ENCODE data around the gene ICAM5. TPM values are rescaled to one million over a fixed set of nuclear protein-coding genes. Genes with fewer than 3 reads are reported as not detected.

ICAM5 gene
- total RNA-seq, 4 donors from 2014 or later, result 0.12 to 1.6 (median 1.3) TPM; not detected in 1

DNA sequence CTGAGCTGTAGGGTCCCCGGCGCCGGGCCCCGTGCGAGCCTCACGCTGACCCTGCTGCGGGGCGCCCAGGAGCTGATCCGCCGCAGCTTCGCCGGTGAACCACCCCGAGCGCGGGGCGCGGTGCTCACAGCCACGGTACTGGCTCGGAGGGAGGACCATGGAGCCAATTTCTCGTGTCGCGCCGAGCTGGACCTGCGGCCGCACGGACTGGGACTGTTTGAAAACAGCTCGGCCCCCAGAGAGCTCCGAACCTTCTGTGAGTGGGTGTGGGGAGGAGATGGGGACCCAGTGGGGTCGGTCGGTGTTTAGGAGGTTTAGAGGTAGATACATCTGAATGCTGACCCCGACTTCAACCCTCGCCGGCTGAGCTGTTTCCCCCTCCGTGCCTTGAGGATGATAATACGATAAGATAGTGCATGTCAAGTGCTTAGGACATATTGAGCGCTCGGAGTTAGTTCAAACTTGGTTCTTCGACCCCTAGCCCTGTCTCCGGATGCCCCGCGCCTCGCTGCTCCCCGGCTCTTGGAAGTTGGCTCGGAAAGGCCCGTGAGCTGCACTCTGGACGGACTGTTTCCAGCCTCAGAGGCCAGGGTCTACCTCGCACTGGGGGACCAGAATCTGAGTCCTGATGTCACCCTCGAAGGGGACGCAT lies 1.9 kb downstream of the ICAM5 start:
- DNase-seq, result no peak

GRCh38 chr19:10292206-10292788 lies 2.5 kb downstream of the ICAM5 start:
- Histone ChIP-seq H3K4me1 (peaks cover 58 to 95% (median 63%) of the 10 kb centered on the region in 3 donors), H3K36me3 (no peaks in the 10 kb centered on the region), H3K4me3 (peak overlapping the region; percentile 18 to 66 (median 41)), H3K27me3 (peaks cover 27 to 99% (median 41%) of the 10 kb centered on the region in 4 donors), H3K27ac (peak overlapping the region in 1 of 4 donors; percentile 52), H3K9me3 (no peaks in the 10 kb centered on the region)
- intact Hi-C loops (cut with DNase I), result no loop called here
- TF ChIP-seq CTCF (IDR thresholded peaks at IDR 0.05) (no peak), POLR2A (IDR thresholded peaks at IDR 0.05) (no peak)
- no peak for DNase-seq
- 5 to 8% methylated on average over 10 to 27 of the region's 45 CpGs for WGBS, 2 donors

More for the DNA sequence above, 1.9 kb downstream of the ICAM5 start:
- H3K27ac ChIP-seq, result peak overlapping the region in 2 of 4 donors; percentile 36 to 52
- peaks cover 64 to 100% (median 68%) of the 10 kb centered on the region in 3 donors for H3K4me1 ChIP-seq
- TF ChIP-seq CTCF (IDR thresholded peaks at IDR 0.05) (no peak), POLR2A (IDR thresholded peaks at IDR 0.05) (no peak)
- no peaks in the 10 kb centered on the region for H3K36me3 ChIP-seq
- intact Hi-C loops (cut with DNase I), result no loop called here
- peak overlapping the region; percentile 18 to 66 (median 41) for H3K4me3 ChIP-seq
- no peaks in the 10 kb centered on the region for H3K9me3 ChIP-seq
- 0 to 2% methylated on average over 3 to 11 of the region's 49 CpGs for WGBS, 2 donors
- peaks cover 27 to 100% (median 41%) of the 10 kb centered on the region in 4 donors for H3K27me3 ChIP-seq

- H3K4me3 ChIP-seq, result peak overlapping the region in 3 of 4 donors; percentile 33 to 66 (median 49)
- WGBS, 2 donors, result 21 to 57% methylated on average over 17 to 23 of the region's 56 CpGs
- TF ChIP-seq CTCF (IDR thresholded peaks at IDR 0.05) (no peak), POLR2A (IDR thresholded peaks at IDR 0.05) (no peak)
- peaks cover 27 to 99% (median 41%) of the 10 kb centered on the region in 4 donors for H3K27me3 ChIP-seq
- no peak for DNase-seq
- peak overlapping the region in 1 of 4 donors; percentile 26 for H3K27ac ChIP-seq
- no peaks in the 10 kb centered on the region for H3K36me3 ChIP-seq
- intact Hi-C loops (cut with DNase I), result no loop called here
- H3K4me1 ChIP-seq, result peaks cover 55 to 88% (median 57%) of the 10 kb centered on the region in 3 donors
- no peaks in the 10 kb centered on the region for H3K9me3 ChIP-seq
Measured at GRCh38 chr19:10292789-10293636, 3.3 kb downstream of the ICAM5 start.

- no peaks in the 10 kb centered on the region for H3K9me3 ChIP-seq
- WGBS, 2 donors, result 66% methylated on average over 7 of the region's 49 CpGs; no CpG with 5 or more reads in 1 of the 2 donors
- no peak overlapping the region for H3K27ac ChIP-seq
- peaks cover 49 to 80% (median 53%) of the 10 kb centered on the region in 3 donors for H3K4me1 ChIP-seq
- no peaks in the 10 kb centered on the region for H3K36me3 ChIP-seq
- intact Hi-C loops (cut with DNase I), result no loop called here
- TF ChIP-seq CTCF (IDR thresholded peaks at IDR 0.05) (no peak), POLR2A (IDR thresholded peaks at IDR 0.05) (no peak)
- peaks cover 27 to 99% (median 41%) of the 10 kb centered on the region in 4 donors for H3K27me3 ChIP-seq
- no peak for DNase-seq
- H3K4me3 ChIP-seq, result peak overlapping the region in 1 of 4 donors; percentile 2
Measured at GRCh38 chr19:10293637-10294367, 4.0 kb downstream of the ICAM5 start.

Data from esophagus squamous epithelium (tissue), 5 donors.